K562 (cell line): ENCODE results near the gene ADCY5. TPM values are rescaled to one million over a fixed set of nuclear protein-coding genes. Genes with fewer than 3 reads are reported as not detected.

Experiments
- ATAC-seq: fragments of 200-7000 bp; cut with Tn5 transposase; 3 replicates; pipeline ENCODE4 v1.9.1; 2020; ENCODE audit warnings: moderate library complexity
- BruUV-seq: library from RNA; stranded (reverse); fragments of 400-500 nt; replicated peaks from 2 replicates; lab custom pipeline; 2021; lab: Mats Ljungman, UMichigan
- CTCF ChIA-PET: fragments of 300-600 bp; formaldehyde crosslinking; extraction: SDS; loops from one replicate; lab custom pipeline; 2021; ENCODE audit warnings: low intra/inter-chr PET ratio; lab: Yijun Ruan, JAX
- POLR2A ChIA-PET: fragments of 300-600, 350-650 bp; sonication (Branson Sonifier 250); formaldehyde crosslinking; extraction: SDS; loops from one replicate; lab custom pipeline; 2021; ENCODE audit warnings: antibody characterized with exemption, inconsistent platforms; lab: Yijun Ruan, JAX
- DNase-seq, 4 experiments: peaks; one replicate each; pipeline versions ENCODE4 v3.0.0 to v3.0.0-alpha.2; 2011 to 2018; ENCODE audit warnings: low spot score in 3 of 4, mixed read lengths in 3 of 4; ENCODE audit errors: extremely low read depth in 1 of 4
- FAIRE-seq: peaks from 2 replicates; lab custom pipeline; 2011; peaks lifted over from hg19 to GRCh38; lab: Jason Lieb, UNC
- H2AFZ ChIP-seq: 2 replicates; pipeline ENCODE4 v1.6.0; 2011; ENCODE audit warnings: low read depth, low read length, control low read depth, inconsistent platforms
- H3K27ac ChIP-seq: fragments of 200-600 bp; 3 replicates; pipeline ENCODE4 v1.8.0; 2011; ENCODE audit warnings: low read depth, mild to moderate bottlenecking, control low read depth, inconsistent platforms, low read length, moderate library complexity, mixed read lengths; ENCODE audit errors: extremely low read depth
- H3K27me3 ChIP-seq, 2 experiments: fragments of 300-600 bp in 1 of 2; 2 replicates in 1 of 2; 3 replicates in 1 of 2; pipeline versions ENCODE4 v1.6.0 to v1.8.0; 2011; ENCODE audit warnings: inconsistent platforms in 2 of 2, low read length in 2 of 2, mild to moderate bottlenecking in 1 of 2, mixed read lengths in 1 of 2, moderate library complexity in 1 of 2; ENCODE audit not compliant: control insufficient read depth in 2 of 2, insufficient read depth in 2 of 2
- H3K36me3 ChIP-seq: fragments of 300-600 bp; 3 replicates; pipeline ENCODE4 v1.8.0; 2011; ENCODE audit warnings: mild to moderate bottlenecking, low read length, inconsistent platforms; ENCODE audit not compliant: control insufficient read depth, insufficient read depth
- H3K4me1 ChIP-seq, 2 experiments: fragments of 200-600 bp in 1 of 2; replicated peaks in 1 of 2; 2 replicates in 1 of 2; 3 replicates in 1 of 2; pipeline versions ENCODE4 v1.5.1 to v1.8.0; 2011; ENCODE audit warnings: inconsistent platforms in 2 of 2, low read length in 2 of 2, mild to moderate bottlenecking in 1 of 2, mixed read lengths in 1 of 2, moderate library complexity in 1 of 2; ENCODE audit not compliant: control insufficient read depth in 2 of 2, insufficient read depth in 2 of 2
- H3K4me2 ChIP-seq: 2 replicates; pipeline ENCODE4 v1.6.1; 2011; ENCODE audit warnings: low read length, control low read depth, inconsistent platforms, mixed read lengths; ENCODE audit not compliant: insufficient read depth
- H3K4me3 ChIP-seq: fragments of 200-600 bp; sonication (generic), shearing (Covaris generic); 2 replicates; pipeline ENCODE4 v1.5.1; 2016; ENCODE audit warnings: control low read depth, inconsistent platforms
- H3K79me2 ChIP-seq: fragments of 200-600 bp; 3 replicates; pipeline ENCODE4 v1.8.0; 2011; ENCODE audit warnings: low read length, inconsistent platforms; ENCODE audit not compliant: control insufficient read depth, insufficient read depth
- H3K9ac ChIP-seq, 2 experiments: 2 replicates each; pipeline versions ENCODE4 v1.6.0 to v1.6.1; 2011; ENCODE audit warnings: low read depth in 2 of 2, low read length in 2 of 2, control low read depth in 1 of 2, inconsistent platforms in 1 of 2, mild to moderate bottlenecking in 1 of 2, mixed read lengths in 1 of 2; ENCODE audit not compliant: insufficient read depth in 1 of 2
- H3K9me1 ChIP-seq: one replicate; pipeline ENCODE4 v1.6.0; 2011; ENCODE audit warnings: inconsistent platforms, mild to moderate bottlenecking, low read length, moderate library complexity; ENCODE audit not compliant: control insufficient read depth, insufficient read depth
- H3K9me3 ChIP-seq: replicated peaks from 2 replicates; pipeline ENCODE4 v1.5.1; 2011; ENCODE audit warnings: low read depth, low read length, inconsistent platforms; ENCODE audit not compliant: control insufficient read depth, insufficient read depth
- H4K20me1 ChIP-seq: replicated peaks from 2 replicates; pipeline ENCODE4 v1.6.1; 2011; ENCODE audit warnings: low read length, inconsistent platforms, mixed read lengths; ENCODE audit not compliant: control insufficient read depth, insufficient read depth
- CTCF ChIP-seq, 3 experiments: IDR thresholded peaks in 2 of 3; conservative IDR thresholded peaks in 1 of 3; 2 replicates each; pipeline ENCODE4 v1.5.1; 2011 to 2012; ENCODE audit warnings: low read length in 3 of 3, mild to moderate bottlenecking in 3 of 3, control low read depth in 2 of 3, improper control_type of control experiment in 1 of 3, inconsistent platforms in 1 of 3, low read depth in 1 of 3, mixed read lengths in 1 of 3, moderate library complexity in 1 of 3; ENCODE audit not compliant: insufficient read depth in 2 of 3
- CTCFL ChIP-seq: IDR thresholded peaks from 2 replicates; pipeline ENCODE4 v1.6.1; 2011; ENCODE audit warnings: borderline replicate concordance, low read depth, mild to moderate bottlenecking, moderate library complexity, low read length; ENCODE audit not compliant: insufficient read depth, poor library complexity, severe bottlenecking
- SP2 ChIP-seq: IDR thresholded peaks from 2 replicates; pipeline ENCODE4 v1.6.1; 2011; ENCODE audit warnings: mild to moderate bottlenecking, low read depth, low read length, moderate library complexity; ENCODE audit not compliant: poor library complexity, severe bottlenecking; ENCODE audit errors: extremely low read depth
- TEAD1 ChIP-seq, 2 experiments: fragments of 450-650 bp in 1 of 2; sonication (generic) in 1 of 2; formaldehyde crosslinking; IDR thresholded peaks; 2 replicates each; pipeline versions ENCODE4 v1.4.0 to v1.8.0; 2020 to 2022; ENCODE audit warnings: mild to moderate bottlenecking in 2 of 2, missing genetic modification reagents in 1 of 2
- TEAD2 ChIP-seq: fragments of 450-650 bp; IDR thresholded peaks from 2 replicates; pipeline ENCODE4 v1.6.1; 2016; ENCODE audit warnings: missing genetic modification characterization, control low read depth, missing compliant biosample characterization
- ZNF280A ChIP-seq: fragments of 450-650 bp; IDR thresholded peaks from 2 replicates; pipeline ENCODE4 v1.6.1; 2018; ENCODE audit warnings: mild to moderate bottlenecking, low read depth; ENCODE audit not compliant: partially characterized antibody
- WGBS: fragments of 100-300 bp; shearing (Covaris generic); methylation state at CpG from one replicate; pipeline ENCODE4 v1.1.6; 2016; ENCODE audit warnings: low coverage, mixed read lengths; ENCODE audit not compliant: insufficient coverage; ENCODE audit errors: missing lambda C conversion rate; 5-methylcytosine and 5-hydroxymethylcytosine counted together
- in situ Hi-C: fragments of 300-500 bp; cut with MboI; formaldehyde crosslinking; loops from 4 replicates; pipeline ENCODE4 v1.15.0; 2018; ENCODE audit warnings: inconsistent platforms, mixed read lengths
- intact Hi-C: fragments of 100-400 bp; cut with micrococcal nuclease; formaldehyde crosslinking; loops from 2 replicates; pipeline ENCODE4 v1.14.2; 2022
- polyA plus RNA-seq, 8 experiments: library from polyadenylated mRNA; depleted of rRNA in 4 of 8; stranded (reverse) in 5 of 8; unstranded in 3 of 8; fragments of >200 nt; fragmentation: Nextera tagmentation in 2 of 8; fragmentation: Illumina TruSeq in 1 of 8; extraction: Ambion mirVana in 2 of 8; extraction: Trizol in 1 of 8; gene quantifications; 2 replicates each; pipeline versions ENCODE4 v1.2.1 to v1.2.3, GENCODE V29; 2011 to 2014; ENCODE audit warnings: inconsistent platforms in 1 of 8, missing spikeins in 1 of 8
- total RNA-seq, 7 experiments: library from RNA; depleted of rRNA in 6 of 7; stranded (reverse); fragments of >200 nt in 6 of 7; fragmentation: Illumina TruSeq in 2 of 7; extraction: Trizol in 2 of 7; gene quantifications; 2 replicates each; pipeline versions ENCODE4 v1.2.1 to v1.2.3, GENCODE V29; 2011 to 2021; ENCODE audit warnings: low replicate concordance in 1 of 7

ADCY5 gene
- total and polyA plus RNA-seq, 9 of the 15 experiments (the other 6 are each of a cell fraction or from before 2014, with no cell fraction given) = under 0.01 TPM; not detected in 8

GRCh38 chr3:123412076-123412475 is 36.8 kb downstream of the ADCY5 start:
- Histone ChIP-seq H3K27me3 (peaks cover 4 to 52% of the 10 kb centered on the region in 2 experiments), H3K9me3 (no peaks in the 10 kb centered on the region), H3K4me1 (no peaks in the 10 kb centered on the region), H4K20me1 (no peaks in the 10 kb centered on the region), H3K4me2 (no peak overlapping the region), H3K4me3 (no peak overlapping the region), H2AFZ (no peak overlapping the region), H3K9ac (no peak overlapping the region), H3K9me1 (no peaks in the 10 kb centered on the region), H3K27ac (no peak overlapping the region), H3K79me2 (no peaks in the 10 kb centered on the region), H3K36me3 (no peaks in the 10 kb centered on the region)
- ChIA-PET CTCF (no interaction called here), POLR2A (interaction anchor here (0.8 to 1.0 kb wide), 2 partner anchors 14 to 21 kb away, joined by 3 to 6 read pairs; no protein-coding TSS in a partner anchor)
- 15% methylated on average over 5 of the region's 9 CpGs for WGBS
- peak in 1 of 2 experiments; percentile 84; a peak in 2 of 4 replicates for TF ChIP-seq TEAD1 (CRISPR knock-in tag; IDR thresholded peaks at IDR 0.05)
- 0 out of 2 replicates have a peak, but pooled peaks have one; percentile 66 for TF ChIP-seq TEAD2
- TF ChIP-seq ZNF280A = no peak
- TF ChIP-seq SP2 = peak; percentile 53
- peak; percentile 8 to 53 (median 11); a peak in 2 of 6 replicates for TF ChIP-seq CTCF (IDR thresholded peaks at IDR 0.05 in 2 of 3, conservative IDR thresholded peaks at IDR 0.05 in 1 of 3; ENCODE audit: insufficient read depth in 2 of 3, low read depth in 1 of 3, low read length in 3 of 3)
- TF ChIP-seq CTCFL = peak; percentile 8
- DNase-seq (peak in 3 of 4 experiments; percentile 3 to 17 (median 11)), ATAC-seq (peak; percentile 80), FAIRE-seq (no peak)
- in situ Hi-C loops (no loop called here), intact Hi-C loops (no loop called here)
- BruUV-seq = no TSS peak
